H1 (cell line): Measurements from ENCODE around the gene DUXB. TPM values are rescaled to one million over a fixed set of nuclear protein-coding genes. Genes with fewer than 3 reads are reported as not detected.

Experiments used
- CHD2 ChIP-seq: IDR thresholded peaks from 2 replicates; pipeline ENCODE4 v1.6.1; 2012; ENCODE audit warnings: low read length, improper control_type of control experiment
- CHD7 ChIP-seq: fragments of 300-600 bp; sonication (generic); IDR thresholded peaks from 2 replicates; pipeline ENCODE4 v1.7.1; 2012; ENCODE audit warnings: low read length, moderate library complexity, mild to moderate bottlenecking, inconsistent platforms; ENCODE audit not compliant: insufficient replicate concordance
- CTBP2 ChIP-seq: IDR thresholded peaks from 2 replicates; pipeline ENCODE4 v1.7.0; 2011; ENCODE audit warnings: borderline replicate concordance, mild to moderate bottlenecking, moderate library complexity, mixed read lengths, low read length; ENCODE audit not compliant: insufficient read depth, insufficient read length
- JUND ChIP-seq: IDR thresholded peaks from 2 replicates; pipeline ENCODE4 v1.6.1; 2011; ENCODE audit warnings: mild to moderate bottlenecking, improper control_type of control experiment, low read length
- RXRA ChIP-seq: IDR thresholded peaks from 2 replicates; pipeline ENCODE4 v1.6.1; 2011; ENCODE audit warnings: low read depth, mild to moderate bottlenecking, low read length, moderate library complexity; ENCODE audit not compliant: insufficient read depth
- SP1 ChIP-seq: IDR thresholded peaks from 2 replicates; pipeline ENCODE4 v1.6.1; 2011; ENCODE audit warnings: low read depth, low read length
- SP2 ChIP-seq: IDR thresholded peaks from 2 replicates; pipeline ENCODE4 v1.6.1; 2012; ENCODE audit warnings: mild to moderate bottlenecking, low read length, inconsistent platforms
- TAF1 ChIP-seq: IDR thresholded peaks from 2 replicates; pipeline ENCODE4 v1.6.1; 2011; ENCODE audit warnings: mild to moderate bottlenecking, low read depth, low read length
- TAF7 ChIP-seq: optimal IDR thresholded peaks from 2 replicates; pipeline ENCODE3; 2011; ENCODE audit warnings: low read depth, mild to moderate bottlenecking, inconsistent platforms, low read length, moderate library complexity, borderline replicate concordance
- TCF12 ChIP-seq: IDR thresholded peaks from 2 replicates; pipeline ENCODE4 v1.6.1; 2011; ENCODE audit warnings: low read depth, mild to moderate bottlenecking, low read length
- USF2 ChIP-seq: IDR thresholded peaks from 2 replicates; pipeline ENCODE4 v1.6.1; 2011; ENCODE audit warnings: low read length, improper control_type of control experiment
- polyA plus RNA-seq, 7 experiments: library from polyadenylated mRNA; depleted of rRNA in 3 of 7; stranded (reverse) in 5 of 7; unstranded in 2 of 7; fragments of >200 nt in 5 of 7; fragments of 200-250 nt in 2 of 7; gene quantifications; 1 replicate in 5 of 7; 2 replicates in 1 of 7; 4 replicates in 1 of 7; pipeline versions ENCODE4 v1.2.1 to v1.2.3, GENCODE V29; 2011 to 2013; ENCODE audit warnings: missing spikeins in 2 of 7, mixed read lengths in 2 of 7
- total RNA-seq: library from RNA; stranded (reverse); fragmentation: NEBNext Ultra II Directional; extraction: Animal tissue kit (Norgen Biotek cat#: 25700); gene quantifications from 2 replicates; pipeline ENCODE4 v1.2.1, GENCODE V29; 2021

DUXB gene
- total and polyA plus RNA-seq, 2 of the 8 experiments (the other 6 are each of a cell fraction or from before 2014, with no cell fraction given): not detected

- TF ChIP-seq CHD7 (no peak), TCF12 (no peak), USF2 (no peak), CTBP2 (no peak), TAF7 (no peak), SP2 (no peak), CHD2 (no peak), RXRA (no peak), JUND (no peak), SP1 (no peak), TAF1 (no peak)
Measured at GRCh38 chr16:75732871-75733270, 31.6 kb upstream of the DUXB start (continued).
